Measurements from ENCODE around the gene MAOA.

Gene MAOA

GRCh38 chrX:43756076-43756475 is 100.0 kb downstream of the MAOA start:
- no peak for TF ChIP-seq CTCF (IDR thresholded peaks at IDR 0.05)

GRCh38 chrX:43758044-43758443 is 101.9 kb downstream of the MAOA start:
- TF ChIP-seq CTCF (IDR thresholded peaks at IDR 0.05): no peak

GRCh38 chrX:43785930-43786591 is 130.0 kb downstream of the MAOA start:
- TF ChIP-seq CTCF (IDR thresholded peaks at IDR 0.05): no peak

Data from LNCAP (cell line).